IPS DF 4.7 (cell line): ENCODE data around the gene LAIR1.
"Not testable (repeated sequence)": the region's sequence is repeated elsewhere in the genome, so short reads cannot be mapped to it uniquely, and the experiment has no call there.

Experiments used
- DNase-seq: peaks from one replicate; pipeline ENCODE4 v3.0.0-alpha.2; 2013; ENCODE audit warnings: low spot score; ENCODE audit errors: extremely low read depth

Gene LAIR1

DNA sequence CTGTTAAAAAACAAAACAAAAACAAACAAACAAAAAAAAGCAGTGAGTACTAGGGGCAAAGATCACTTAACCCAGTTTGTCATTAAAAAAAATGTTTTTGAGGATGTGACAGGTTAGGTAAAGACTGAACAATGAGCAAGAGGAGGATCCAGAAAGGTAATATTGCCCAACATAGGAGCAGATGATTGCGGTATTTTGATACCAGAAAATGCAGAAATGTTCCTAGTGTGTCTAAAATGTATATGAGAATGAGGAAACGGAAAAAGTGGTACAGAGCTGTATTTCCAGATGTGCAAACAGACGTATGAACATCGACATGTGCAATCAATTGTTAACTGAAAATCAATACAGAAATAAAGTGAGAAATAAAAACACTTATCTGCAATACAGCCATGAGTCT is 20.9 kb downstream of the LAIR1 start:
- no peak for DNase-seq

- DNase-seq = no peak
Measured at GRCh38 chr19:54341295-54341694, 23.4 kb downstream of the LAIR1 start.

DNA sequence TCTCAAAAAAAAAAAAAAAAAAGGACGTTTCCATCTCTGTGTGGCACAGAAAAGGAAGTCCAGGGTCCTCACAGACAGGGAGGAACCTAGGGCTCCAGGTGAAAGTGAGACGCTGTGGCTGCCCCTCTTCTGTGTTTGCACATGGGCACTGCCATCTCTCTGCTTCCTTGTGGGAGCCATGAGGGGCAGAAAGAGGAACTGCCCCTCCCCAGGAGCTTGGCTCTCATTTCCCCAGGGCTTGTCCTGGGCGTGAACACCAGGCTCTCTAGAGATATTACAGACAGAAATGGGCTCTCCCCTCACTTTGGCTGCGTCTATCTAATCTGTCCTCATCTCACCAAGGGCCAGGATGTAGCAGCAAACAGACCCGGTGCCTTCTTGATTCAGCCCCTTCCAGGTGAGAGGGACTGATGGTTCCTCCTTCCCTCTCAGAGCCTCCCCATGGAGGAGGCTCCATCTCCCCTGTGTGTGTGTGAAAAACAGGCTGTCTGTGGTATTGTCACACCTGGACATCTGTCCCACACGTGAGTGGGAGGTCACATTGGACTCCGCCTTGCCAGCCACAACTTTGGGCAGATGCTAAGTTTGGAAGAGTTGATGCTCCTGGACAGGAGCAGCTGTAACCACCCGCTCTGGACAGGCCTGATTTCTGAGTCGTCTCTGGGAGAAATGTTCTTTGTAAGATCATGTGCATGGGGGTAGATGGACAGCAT is 24.9 kb downstream of the LAIR1 start:
- no peak for DNase-seq

DNA sequence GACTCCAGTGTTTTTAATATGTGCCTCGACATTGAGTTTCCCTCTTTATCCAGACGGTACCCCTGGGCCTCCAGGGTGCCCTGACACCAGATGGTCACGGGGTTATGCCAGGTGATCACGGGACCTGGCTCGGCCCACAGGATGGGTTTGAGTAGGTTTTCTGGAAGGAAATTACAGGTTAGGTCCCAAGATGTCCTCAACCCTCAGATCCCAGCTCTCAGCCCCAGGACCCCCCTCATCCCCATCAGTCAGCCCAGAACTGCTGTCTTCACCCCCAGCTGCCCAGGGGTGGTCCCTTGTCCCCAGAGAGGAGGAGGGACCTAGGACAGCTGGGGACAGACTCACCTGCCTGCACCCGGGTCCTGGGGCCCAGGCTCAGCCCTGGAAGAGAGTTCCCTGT is 26.2 kb downstream of the LAIR1 start:
- DNase-seq = no peak

- no peak for DNase-seq
Measured at GRCh38 chr19:54337858-54338230, 26.9 kb downstream of the LAIR1 start.

DNA sequence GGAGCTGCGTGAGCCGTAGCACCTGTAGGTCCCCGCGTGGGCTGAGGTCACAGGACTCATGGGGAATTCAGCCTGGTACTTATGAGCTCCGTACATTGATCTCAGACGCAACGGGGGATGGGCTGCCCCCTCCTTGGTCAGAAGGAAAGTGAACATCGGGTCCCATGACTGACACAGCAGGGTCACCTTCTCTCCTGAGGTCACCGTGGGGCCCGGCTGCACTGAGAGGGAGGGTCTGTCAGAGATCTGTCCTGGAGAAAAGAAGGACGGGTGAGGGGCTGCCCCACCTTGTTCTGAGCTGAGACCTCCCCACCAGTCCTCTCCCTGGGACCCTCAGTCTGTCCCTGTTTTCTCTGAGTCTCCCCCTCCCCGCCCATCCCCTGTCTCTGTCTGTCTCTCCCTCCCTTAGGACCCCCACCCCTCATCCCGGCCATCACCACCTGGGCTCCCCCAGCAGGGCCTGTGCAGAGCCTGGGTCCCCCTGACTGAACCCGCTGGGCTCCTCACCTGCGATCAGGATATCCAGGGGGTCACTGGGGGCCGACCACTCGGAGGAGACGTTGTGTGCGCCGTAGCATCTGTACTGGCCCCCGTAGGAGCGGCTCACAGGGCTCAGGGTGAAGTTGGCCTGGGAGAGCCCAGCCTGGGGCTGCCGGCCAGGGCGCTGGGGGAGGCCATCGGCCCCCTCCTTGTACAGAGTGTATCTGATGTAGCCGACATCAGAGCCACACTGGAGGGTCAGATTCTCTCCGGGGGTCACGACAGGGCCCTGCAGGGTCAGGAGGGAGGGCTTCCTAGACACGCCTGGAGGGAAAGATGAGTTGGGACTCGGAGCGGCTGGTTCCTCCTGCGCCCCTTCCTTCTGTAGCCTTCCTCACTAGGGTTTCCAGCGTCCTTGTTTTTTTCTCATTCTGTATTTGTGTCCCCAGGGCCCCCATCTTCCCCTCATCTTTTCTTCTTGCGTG is 27.6 kb downstream of the LAIR1 start:
- DNase-seq = no peak

DNA sequence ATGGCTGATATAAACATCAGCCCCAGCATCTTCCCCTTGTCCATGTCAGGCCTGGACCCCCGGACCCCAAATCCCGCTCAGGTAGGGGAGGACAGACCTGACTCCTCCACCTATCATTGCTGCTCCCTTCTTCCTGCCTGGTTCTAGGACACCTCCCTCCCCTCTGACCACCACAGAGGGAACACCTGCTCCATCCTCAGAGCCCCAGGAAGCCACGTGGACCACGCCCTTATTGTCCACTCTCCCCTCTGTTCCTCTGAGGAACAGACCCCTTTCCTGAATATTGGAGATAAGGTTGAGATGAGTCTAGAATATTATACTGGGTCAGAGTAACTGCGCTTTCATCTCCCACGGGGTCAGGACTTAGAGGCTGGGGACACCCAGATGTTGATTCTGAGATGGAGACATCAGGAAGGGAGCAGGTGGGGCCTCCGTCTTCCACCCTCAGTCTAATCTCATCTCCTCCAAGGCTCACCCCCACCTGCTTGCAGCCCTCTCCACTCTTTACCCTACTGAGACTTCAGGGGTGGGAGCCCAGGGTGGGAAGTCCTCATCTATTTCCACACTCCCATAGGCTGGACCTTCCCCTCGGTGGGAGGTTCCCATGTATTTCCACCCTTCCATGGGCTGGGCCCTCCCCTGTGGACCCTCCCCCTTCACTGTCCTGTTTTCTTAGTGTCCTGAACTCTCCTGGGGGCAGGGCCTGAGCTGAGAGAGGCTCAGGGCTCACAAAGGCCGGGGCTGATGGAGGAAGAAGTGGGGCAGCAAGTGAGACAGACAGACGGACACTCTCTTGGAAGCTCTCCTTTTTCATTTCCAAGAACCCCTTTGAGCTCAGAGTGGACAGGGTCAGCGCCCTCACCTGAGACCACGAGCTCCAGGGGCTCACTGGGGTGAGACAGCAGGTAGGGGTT is 28.5 kb downstream of the LAIR1 start:
- DNase-seq = no peak

- no peak for DNase-seq
Measured at GRCh38 chr19:54335164-54335563, 29.6 kb downstream of the LAIR1 start.

- no peak for DNase-seq
Measured at GRCh38 chr19:54333586-54334298, 31.0 kb downstream of the LAIR1 start.

GRCh38 chr19:54332149-54332548 is 32.6 kb downstream of the LAIR1 start:
- DNase-seq = no peak

DNA sequence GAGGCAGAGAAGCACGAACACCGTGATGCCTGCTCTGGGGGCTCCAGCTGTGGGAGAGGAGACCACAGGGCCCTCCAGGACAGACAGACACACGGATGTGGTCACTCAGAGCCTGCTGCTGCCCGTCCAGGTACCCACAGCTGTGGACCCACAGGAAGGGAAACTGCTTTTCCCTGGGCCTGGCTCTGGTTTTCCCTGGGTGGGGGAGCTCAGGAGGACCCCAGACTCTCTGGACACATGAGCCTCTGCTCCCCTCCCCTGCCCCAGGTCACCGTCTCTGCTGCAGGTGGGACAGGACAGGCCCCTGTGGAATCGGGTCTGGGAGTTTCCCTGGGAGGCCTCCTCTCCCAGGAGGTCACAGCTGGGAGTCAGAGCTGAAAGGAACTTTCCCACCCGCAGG is 33.1 kb downstream of the LAIR1 start:
- DNase-seq = no peak

GRCh38 chr19:54329476-54330165 is 35.1 kb downstream of the LAIR1 start:
- DNase-seq = no peak

- not testable (repeated sequence) for DNase-seq
Measured at GRCh38 chr19:54328781-54329180, 36.0 kb downstream of the LAIR1 start.

DNA sequence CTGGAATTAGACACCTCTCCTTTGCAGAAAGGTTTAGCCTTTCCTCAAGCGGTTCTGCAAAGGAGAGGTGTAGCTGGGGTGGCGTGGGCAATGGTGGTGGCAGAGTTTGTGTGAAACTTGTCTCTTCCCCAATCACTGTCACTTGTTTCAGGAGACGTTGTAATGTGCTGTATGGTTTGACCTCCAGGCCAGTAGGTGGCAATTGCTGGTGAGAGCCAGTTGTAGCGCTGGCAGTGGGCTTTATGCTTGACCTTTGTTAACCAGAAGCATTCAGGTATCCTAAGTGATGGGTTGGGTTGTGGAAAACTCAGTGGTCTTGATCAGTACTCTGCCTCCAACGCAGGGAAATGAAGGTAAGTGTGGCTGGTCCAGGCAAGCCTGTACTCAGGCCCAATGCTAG is 39.1 kb downstream of the LAIR1 start:
- DNase-seq = no peak

DNA sequence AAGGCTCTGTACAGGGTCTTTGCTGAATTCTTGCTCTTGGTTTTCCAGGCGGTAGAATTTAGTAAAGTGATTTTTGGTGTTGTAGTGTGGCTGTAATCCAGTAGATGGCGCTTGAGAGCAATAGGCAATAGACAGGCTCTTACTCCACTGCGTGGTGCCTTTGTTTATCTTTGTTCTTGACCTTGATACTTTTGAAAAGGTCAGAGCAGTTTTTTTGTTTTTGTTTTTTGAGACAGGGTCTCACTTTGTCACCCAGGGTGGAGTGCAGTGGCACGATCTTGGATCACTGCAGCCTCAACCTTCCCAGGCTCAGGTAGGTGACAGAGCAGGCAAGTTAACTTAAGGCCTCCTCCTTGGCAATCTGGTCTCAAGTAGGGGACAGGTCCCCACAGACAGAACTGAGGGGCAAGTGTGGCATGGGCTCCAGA is 39.5 kb downstream of the LAIR1 start:
- no peak for DNase-seq

- DNase-seq = no peak
Measured at GRCh38 chr19:54324071-54324470, 40.7 kb downstream of the LAIR1 start.

DNA sequence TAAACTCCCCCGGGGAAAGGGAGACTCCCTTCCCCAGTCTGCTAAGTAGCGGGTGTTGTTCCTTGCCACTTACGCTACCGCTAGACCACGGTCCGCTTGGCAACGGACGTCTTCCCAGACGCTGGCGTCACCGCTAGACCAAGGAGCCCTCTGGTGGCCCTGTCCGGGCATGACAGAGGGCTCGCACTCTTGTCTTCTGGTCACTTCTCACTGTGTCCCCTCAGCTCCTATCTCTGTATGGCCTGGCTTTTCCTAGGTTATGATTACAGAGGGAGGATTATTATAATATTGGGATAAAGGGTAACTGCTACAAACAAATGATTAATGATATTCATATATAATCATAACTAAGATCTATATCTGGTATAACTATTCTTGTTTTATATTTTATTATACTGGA is 41.8 kb downstream of the LAIR1 start:
- not testable (repeated sequence) for DNase-seq

- not testable (repeated sequence) for DNase-seq
Measured at GRCh38 chr19:54322295-54322694, 42.4 kb downstream of the LAIR1 start.

DNA sequence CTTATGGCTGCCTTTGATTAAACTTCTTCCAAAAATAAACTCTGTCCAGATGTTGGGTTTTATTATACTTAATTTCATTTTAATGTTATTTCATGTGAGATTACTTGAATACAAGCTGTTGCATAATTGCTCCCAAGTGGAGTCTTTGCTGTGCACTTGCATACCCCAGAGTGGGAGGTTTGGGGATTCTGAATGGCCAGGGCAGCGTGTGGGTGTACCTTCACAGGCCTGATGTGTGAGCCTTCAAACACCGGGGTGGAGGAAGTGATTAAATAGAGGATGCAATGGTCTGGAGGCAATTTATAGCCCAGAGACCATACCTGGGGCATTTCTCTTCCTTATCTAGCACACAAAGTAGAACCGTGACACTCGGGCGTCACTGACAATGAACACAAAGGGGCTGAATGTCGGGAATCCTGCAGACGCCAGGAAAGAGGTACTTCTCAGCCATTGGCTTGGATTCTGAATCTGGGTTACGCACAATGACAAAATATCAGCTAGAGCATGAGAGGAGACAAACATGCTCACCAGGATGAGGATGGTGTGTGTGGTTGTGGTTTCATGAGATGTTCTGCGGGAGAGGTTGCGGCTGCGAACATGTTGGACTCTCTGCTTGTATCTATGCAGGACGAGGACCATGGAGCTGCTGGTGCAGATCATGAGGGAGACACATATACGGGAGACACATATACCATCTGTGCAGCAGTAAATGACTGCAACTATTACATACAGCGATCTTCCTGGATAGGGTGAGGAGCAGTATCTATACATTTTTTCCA is 44.6 kb downstream of the LAIR1 start:
- DNase-seq = no peak
